Panc1 (cell line): ENCODE results near the gene SPOCK1.

Experiments used
- POLR2AphosphoS5 ChIP-seq: IDR thresholded peaks from 2 replicates; pipeline ENCODE4 v1.6.1; 2012; ENCODE audit warnings: mild to moderate bottlenecking, low read depth, low read length, moderate library complexity
- TCF7L2 ChIP-seq: IDR thresholded peaks from 2 replicates; pipeline ENCODE4 v1.6.1; 2011; ENCODE audit warnings: mild to moderate bottlenecking, low read depth, low read length, inconsistent platforms
- TF ChIP-seq, protein P1 (sequence below): fragments of 450-650 bp; IDR thresholded peaks from 2 replicates; pipeline ENCODE4 v1.5.1; 2017; ENCODE audit warnings: mild to moderate bottlenecking
- TF ChIP-seq, protein P2 (sequence below), 2 experiments: IDR thresholded peaks; 2 replicates each; pipeline ENCODE4 v1.6.1; 2011 to 2012; ENCODE audit warnings: low read depth in 2 of 2, control low read depth in 1 of 2, low read length in 1 of 2, mild to moderate bottlenecking in 1 of 2, moderate library complexity in 1 of 2; ENCODE audit not compliant: insufficient read depth in 1 of 2

DNA sequence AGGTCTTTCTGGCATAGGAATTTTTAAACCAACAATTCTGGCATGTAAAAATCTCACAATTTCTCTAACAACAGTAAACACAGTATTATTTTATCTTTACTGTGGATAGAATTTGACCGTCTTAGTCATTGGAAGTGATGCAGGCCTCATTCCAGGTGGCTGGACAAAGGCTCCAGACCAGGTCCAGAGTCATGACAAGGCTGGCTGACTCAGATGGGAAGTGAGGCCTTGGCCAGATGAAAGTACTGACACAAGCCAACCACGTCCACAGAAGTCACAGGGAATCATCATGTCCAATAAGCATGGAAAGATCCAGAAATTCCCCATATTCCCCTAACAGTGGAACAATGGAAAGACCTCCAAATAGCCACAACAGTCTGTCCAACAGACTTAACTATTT, 12.4 kb downstream of the SPOCK1 start:
- TF ChIP-seq, protein P1, sequence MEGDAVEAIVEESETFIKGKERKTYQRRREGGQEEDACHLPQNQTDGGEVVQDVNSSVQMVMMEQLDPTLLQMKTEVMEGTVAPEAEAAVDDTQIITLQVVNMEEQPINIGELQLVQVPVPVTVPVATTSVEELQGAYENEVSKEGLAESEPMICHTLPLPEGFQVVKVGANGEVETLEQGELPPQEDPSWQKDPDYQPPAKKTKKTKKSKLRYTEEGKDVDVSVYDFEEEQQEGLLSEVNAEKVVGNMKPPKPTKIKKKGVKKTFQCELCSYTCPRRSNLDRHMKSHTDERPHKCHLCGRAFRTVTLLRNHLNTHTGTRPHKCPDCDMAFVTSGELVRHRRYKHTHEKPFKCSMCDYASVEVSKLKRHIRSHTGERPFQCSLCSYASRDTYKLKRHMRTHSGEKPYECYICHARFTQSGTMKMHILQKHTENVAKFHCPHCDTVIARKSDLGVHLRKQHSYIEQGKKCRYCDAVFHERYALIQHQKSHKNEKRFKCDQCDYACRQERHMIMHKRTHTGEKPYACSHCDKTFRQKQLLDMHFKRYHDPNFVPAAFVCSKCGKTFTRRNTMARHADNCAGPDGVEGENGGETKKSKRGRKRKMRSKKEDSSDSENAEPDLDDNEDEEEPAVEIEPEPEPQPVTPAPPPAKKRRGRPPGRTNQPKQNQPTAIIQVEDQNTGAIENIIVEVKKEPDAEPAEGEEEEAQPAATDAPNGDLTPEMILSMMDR = no peak
- no peak for TF ChIP-seq TCF7L2
- no peak for TF ChIP-seq POLR2AphosphoS5
- TF ChIP-seq, protein P2, sequence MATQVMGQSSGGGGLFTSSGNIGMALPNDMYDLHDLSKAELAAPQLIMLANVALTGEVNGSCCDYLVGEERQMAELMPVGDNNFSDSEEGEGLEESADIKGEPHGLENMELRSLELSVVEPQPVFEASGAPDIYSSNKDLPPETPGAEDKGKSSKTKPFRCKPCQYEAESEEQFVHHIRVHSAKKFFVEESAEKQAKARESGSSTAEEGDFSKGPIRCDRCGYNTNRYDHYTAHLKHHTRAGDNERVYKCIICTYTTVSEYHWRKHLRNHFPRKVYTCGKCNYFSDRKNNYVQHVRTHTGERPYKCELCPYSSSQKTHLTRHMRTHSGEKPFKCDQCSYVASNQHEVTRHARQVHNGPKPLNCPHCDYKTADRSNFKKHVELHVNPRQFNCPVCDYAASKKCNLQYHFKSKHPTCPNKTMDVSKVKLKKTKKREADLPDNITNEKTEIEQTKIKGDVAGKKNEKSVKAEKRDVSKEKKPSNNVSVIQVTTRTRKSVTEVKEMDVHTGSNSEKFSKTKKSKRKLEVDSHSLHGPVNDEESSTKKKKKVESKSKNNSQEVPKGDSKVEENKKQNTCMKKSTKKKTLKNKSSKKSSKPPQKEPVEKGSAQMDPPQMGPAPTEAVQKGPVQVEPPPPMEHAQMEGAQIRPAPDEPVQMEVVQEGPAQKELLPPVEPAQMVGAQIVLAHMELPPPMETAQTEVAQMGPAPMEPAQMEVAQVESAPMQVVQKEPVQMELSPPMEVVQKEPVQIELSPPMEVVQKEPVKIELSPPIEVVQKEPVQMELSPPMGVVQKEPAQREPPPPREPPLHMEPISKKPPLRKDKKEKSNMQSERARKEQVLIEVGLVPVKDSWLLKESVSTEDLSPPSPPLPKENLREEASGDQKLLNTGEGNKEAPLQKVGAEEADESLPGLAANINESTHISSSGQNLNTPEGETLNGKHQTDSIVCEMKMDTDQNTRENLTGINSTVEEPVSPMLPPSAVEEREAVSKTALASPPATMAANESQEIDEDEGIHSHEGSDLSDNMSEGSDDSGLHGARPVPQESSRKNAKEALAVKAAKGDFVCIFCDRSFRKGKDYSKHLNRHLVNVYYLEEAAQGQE (IDR thresholded peaks at IDR 0.05; ENCODE audit: insufficient read depth in 1 of 2, low read depth in 2 of 2, low read length in 1 of 2) = no peak
